Measurements from ENCODE around the gene AREG.

- TF ChIP-seq POLR2A (IDR thresholded peaks at IDR 0.05) = no peak
- no peak for TF ChIP-seq CTCF (IDR thresholded peaks at IDR 0.05)
These were observed 45.8 kb downstream of the AREG start for GRCh38 chr4:74490736-74491135.
